OCI-LY7 (cell line): ENCODE data around the gene SLC4A1. TPM values are rescaled to one million over a fixed set of nuclear protein-coding genes. Genes with fewer than 3 reads are reported as not detected.

Source experiments
- BruUV-seq: library from RNA; stranded (reverse); fragments of 400-500 nt; replicated peaks from 2 replicates; lab custom pipeline; 2021; lab: Mats Ljungman, UMichigan
- CTCF ChIA-PET: fragments of 300-600 bp; sonication (Branson Sonifier 250); formaldehyde crosslinking; loops from one replicate; lab custom pipeline; 2022; ENCODE audit warnings: antibody characterized with exemption; ENCODE audit not compliant: unreplicated experiment; lab: Charles Lee
- POLR2A ChIA-PET: fragments of 300-600 bp; sonication (Branson Sonifier 250); formaldehyde crosslinking; loops from one replicate; lab custom pipeline; 2022; ENCODE audit warnings: antibody characterized with exemption; lab: Charles Lee
- DNase-seq: peaks from one replicate; pipeline ENCODE4 v3.0.0-alpha.2; 2015; ENCODE audit warnings: low spot score
- H2AFZ ChIP-seq: fragments of 200-600 bp; sonication (generic), shearing (Covaris generic); 2 replicates; pipeline ENCODE4 v1.6.1; 2014; ENCODE audit warnings: mild to moderate bottlenecking, antibody characterized with exemption, low read length, moderate library complexity
- H3K27ac ChIP-seq: fragments of 200-600 bp; sonication (generic); 2 replicates; pipeline ENCODE4 v1.5.1; 2014; ENCODE audit warnings: mixed run types, low read depth, mild to moderate bottlenecking, moderate library complexity, low read length, inconsistent platforms; ENCODE audit not compliant: poor library complexity, severe bottlenecking
- H3K36me3 ChIP-seq: fragments of 200-600 bp; sonication (generic); 2 replicates; pipeline ENCODE4 v1.6.1; 2014; ENCODE audit warnings: mild to moderate bottlenecking, antibody characterized with exemption, low read length, moderate library complexity, mixed read lengths; ENCODE audit not compliant: insufficient read depth
- H3K4me1 ChIP-seq: fragments of 200-600 bp; sonication (generic); 2 replicates; pipeline ENCODE4 v1.5.1; 2014; ENCODE audit warnings: mild to moderate bottlenecking, low read length; ENCODE audit not compliant: insufficient read depth, poor library complexity, severe bottlenecking
- H3K4me2 ChIP-seq: fragments of 200-600 bp; sonication (generic); 2 replicates; pipeline ENCODE4 v1.6.1; 2014; ENCODE audit warnings: mild to moderate bottlenecking, low read length
- H3K4me3 ChIP-seq: fragments of 200-600 bp; sonication (generic); 2 replicates; pipeline ENCODE4 v1.5.1; 2014; ENCODE audit warnings: mild to moderate bottlenecking, low read depth, low read length; ENCODE audit not compliant: poor library complexity, severe bottlenecking
- H3K79me2 ChIP-seq: fragments of 200-600 bp; sonication (generic); 2 replicates; pipeline ENCODE4 v1.6.1; 2016; ENCODE audit warnings: low read depth, mild to moderate bottlenecking, low read length, moderate library complexity, mixed read lengths; ENCODE audit not compliant: insufficient read depth
- H3K9me2 ChIP-seq: fragments of 200-600 bp; sonication (generic); 2 replicates; pipeline ENCODE4 v1.6.1; 2016; ENCODE audit warnings: mild to moderate bottlenecking, low read length, mixed read lengths; ENCODE audit not compliant: insufficient read depth
- H3K9me3 ChIP-seq: fragments of 200-600 bp; sonication (generic); 2 replicates; pipeline ENCODE4 v1.6.1; 2014; ENCODE audit warnings: mild to moderate bottlenecking, mixed run types, low read length, mixed read lengths
- H4K20me1 ChIP-seq: fragments of 200-600 bp; sonication (generic); 2 replicates; pipeline ENCODE4 v1.6.1; 2014; ENCODE audit warnings: mild to moderate bottlenecking, antibody characterized with exemption, low read length, moderate library complexity, mixed read lengths; ENCODE audit not compliant: insufficient read depth
- EZH2phosphoT487 ChIP-seq: fragments of 200-600 bp; sonication (generic); IDR thresholded peaks from 2 replicates; pipeline ENCODE4 v1.6.1; 2018; ENCODE audit warnings: low read depth, borderline replicate concordance, mild to moderate bottlenecking, mixed run types, antibody characterized with exemption, low read length, moderate library complexity, mixed read lengths
- intact Hi-C: fragments of 100-400 bp; cut with micrococcal nuclease; formaldehyde crosslinking; loops from one replicate; pipeline ENCODE4 v1.10.0; 2022; ENCODE audit not compliant: unreplicated experiment
- total RNA-seq, 2 experiments: library from RNA; depleted of rRNA in 1 of 2; stranded (reverse); fragments of >200 nt in 1 of 2; shearing (Covaris generic) in 1 of 2; gene quantifications; 2 replicates each; pipeline ENCODE4 v1.2.3, GENCODE V29; 2014 to 2022
- TF ChIP-seq, protein P1 (sequence below): fragments of 200-600 bp; sonication (generic); conservative IDR thresholded peaks from 2 replicates; pipeline ENCODE4 v1.5.1; 2014; ENCODE audit warnings: mild to moderate bottlenecking, antibody characterized with exemption, low read length, moderate library complexity, mixed read lengths

The SLC4A1 gene
- total RNA-seq, 2 experiments from 2014 or later, result not detected

DNA sequence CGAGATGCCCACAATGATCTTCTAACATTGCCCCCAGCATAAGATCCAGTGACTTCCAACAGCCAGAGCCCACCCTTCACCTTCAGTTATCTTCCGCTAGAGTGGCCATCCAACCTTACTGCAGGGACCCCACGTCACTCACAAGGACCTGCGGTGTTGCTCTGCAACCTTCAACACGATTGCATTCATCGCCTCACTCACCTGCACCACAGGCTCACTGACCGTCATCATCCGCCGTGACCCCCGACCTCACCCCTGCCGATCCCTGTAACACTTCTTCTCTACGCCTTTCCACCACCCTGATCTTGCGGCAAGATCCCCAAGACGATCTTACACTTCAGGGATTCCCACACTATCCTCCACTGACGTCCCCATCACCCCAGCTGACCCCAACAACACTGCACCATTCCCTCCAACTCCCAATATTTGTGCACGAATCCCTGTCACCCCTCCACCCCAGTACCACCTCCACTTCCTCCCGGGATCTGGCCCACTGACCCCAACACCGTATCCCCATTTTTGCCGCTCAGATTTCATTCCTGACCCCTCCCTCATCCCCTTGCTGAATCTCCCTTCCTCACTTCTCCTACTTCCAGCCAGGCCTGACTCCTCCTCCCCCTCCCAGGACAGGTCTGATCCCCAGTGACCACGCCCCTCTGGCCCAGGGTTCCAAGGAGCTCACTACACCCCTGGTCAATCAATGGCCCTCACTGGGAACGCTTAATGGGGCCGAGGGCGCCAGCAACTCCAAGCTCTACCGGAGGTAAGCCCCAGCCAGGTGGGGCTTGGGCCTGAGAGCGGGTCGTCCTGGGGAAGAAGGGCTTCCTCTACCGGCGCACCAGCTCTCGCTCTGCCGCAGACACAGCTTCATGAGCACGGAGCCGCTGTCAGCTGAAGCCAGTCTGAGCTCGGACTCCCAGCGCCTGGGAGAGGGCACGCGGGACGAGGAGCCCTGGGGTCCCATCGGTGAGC, 48.1 kb upstream of the SLC4A1 start:
- ChIA-PET CTCF (interaction anchor here (0.6 kb wide), 1 partner anchor 34 kb away, joined by 3 read pairs; no protein-coding TSS in a partner anchor), POLR2A (interaction anchor here (0.7 to 1.2 kb wide), 2 partner anchors 14 to 255 kb away, joined by 3 to 4 read pairs; no protein-coding TSS in a partner anchor)
- Histone ChIP-seq H3K9me2 (no peaks in the 10 kb centered on the region), H3K4me1 (no peaks in the 10 kb centered on the region), H3K9me3 (no peaks in the 10 kb centered on the region), H3K27ac (no peak overlapping the region), H3K4me2 (peak overlapping the region; percentile 59; the same call in 1 of the 2 replicates), H3K36me3 (peaks cover 20% of the 10 kb centered on the region), H4K20me1 (no peaks in the 10 kb centered on the region), H3K4me3 (peak overlapping the region; percentile 31), H2AFZ (no peak overlapping the region), H3K79me2 (no peaks in the 10 kb centered on the region)
- TF ChIP-seq EZH2phosphoT487, result no peak
- TF ChIP-seq, protein P1, sequence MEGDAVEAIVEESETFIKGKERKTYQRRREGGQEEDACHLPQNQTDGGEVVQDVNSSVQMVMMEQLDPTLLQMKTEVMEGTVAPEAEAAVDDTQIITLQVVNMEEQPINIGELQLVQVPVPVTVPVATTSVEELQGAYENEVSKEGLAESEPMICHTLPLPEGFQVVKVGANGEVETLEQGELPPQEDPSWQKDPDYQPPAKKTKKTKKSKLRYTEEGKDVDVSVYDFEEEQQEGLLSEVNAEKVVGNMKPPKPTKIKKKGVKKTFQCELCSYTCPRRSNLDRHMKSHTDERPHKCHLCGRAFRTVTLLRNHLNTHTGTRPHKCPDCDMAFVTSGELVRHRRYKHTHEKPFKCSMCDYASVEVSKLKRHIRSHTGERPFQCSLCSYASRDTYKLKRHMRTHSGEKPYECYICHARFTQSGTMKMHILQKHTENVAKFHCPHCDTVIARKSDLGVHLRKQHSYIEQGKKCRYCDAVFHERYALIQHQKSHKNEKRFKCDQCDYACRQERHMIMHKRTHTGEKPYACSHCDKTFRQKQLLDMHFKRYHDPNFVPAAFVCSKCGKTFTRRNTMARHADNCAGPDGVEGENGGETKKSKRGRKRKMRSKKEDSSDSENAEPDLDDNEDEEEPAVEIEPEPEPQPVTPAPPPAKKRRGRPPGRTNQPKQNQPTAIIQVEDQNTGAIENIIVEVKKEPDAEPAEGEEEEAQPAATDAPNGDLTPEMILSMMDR, result no peak
- intact Hi-C loops, result no loop called here
- no TSS peak for BruUV-seq
- DNase-seq, result no peak

DNA sequence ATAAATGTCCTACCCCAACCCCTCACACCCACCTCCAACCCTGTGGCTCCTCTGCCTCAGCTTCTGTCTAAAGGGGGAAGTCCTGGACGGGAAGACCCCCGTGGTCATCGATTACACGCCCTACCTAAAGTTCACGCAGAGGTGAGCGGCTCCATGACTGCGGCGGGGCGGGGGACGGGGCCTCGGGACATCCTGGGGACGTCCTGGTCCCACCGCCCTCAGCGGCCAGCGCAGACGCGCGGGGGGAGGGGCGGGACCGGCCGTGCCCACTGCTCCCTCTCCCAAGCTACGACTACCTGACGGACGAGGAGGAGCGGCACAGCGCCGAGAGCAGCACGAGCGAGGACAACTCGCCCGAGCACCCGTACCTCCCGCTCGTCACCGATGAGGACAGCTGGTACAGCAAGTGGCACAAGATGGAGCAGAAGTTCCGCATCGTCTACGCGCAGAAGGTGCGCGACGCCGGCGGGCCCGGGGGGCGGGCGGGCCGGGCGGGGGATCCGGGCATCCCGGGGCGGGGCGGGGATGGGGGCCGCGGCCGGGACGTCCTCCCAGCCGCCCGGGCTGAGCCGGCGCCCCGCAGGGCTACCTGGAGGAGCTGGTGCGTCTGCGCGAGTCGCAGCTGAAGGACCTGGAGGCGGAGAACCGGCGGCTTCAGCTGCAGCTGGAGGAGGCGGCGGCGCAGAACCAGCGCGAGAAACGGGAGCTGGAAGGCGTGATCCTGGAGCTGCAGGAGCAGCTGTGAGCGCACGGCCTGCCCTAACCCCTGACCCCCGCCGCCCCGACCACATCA, 47.1 kb upstream of the SLC4A1 start:
- no peaks in the 10 kb centered on the region for H3K79me2 ChIP-seq
- H3K4me2 ChIP-seq, result peak overlapping the region; percentile 59
- H2AFZ ChIP-seq, result no peak overlapping the region
- H3K9me2 ChIP-seq, result no peaks in the 10 kb centered on the region
- intact Hi-C loops, result no loop called here
- no peaks in the 10 kb centered on the region for H4K20me1 ChIP-seq
- H3K4me1 ChIP-seq, result peaks cover 3% of the 10 kb centered on the region
- no peak overlapping the region for H3K27ac ChIP-seq
- H3K9me3 ChIP-seq, result no peaks in the 10 kb centered on the region
- ChIA-PET POLR2A (interaction anchor here (1.2 kb wide), 1 partner anchor 13 kb away, joined by 3 read pairs; no protein-coding TSS in a partner anchor), CTCF (interaction anchor here (0.6 kb wide), 1 partner anchor 22 kb away, joined by 4 read pairs; no protein-coding TSS in a partner anchor)
- peak overlapping the region; percentile 61 for H3K4me3 ChIP-seq
- peaks cover 10% of the 10 kb centered on the region; the same call in 1 of the 2 replicates for H3K36me3 ChIP-seq
- no peak for TF ChIP-seq EZH2phosphoT487
- TF ChIP-seq, protein P1, result no peak
- peak; percentile 42 for DNase-seq
- BruUV-seq, result no TSS peak
